Mesenchymal stem cell (in vitro differentiated cells and primary cell): ENCODE results near the gene NT5DC1.

Experiments
- DNase-seq: peaks from one replicate; pipeline ENCODE4 v3.0.0-alpha.2; 2013
- H2AFZ ChIP-seq: one replicate; pipeline ENCODE4 v1.6.1; 2013; ENCODE audit warnings: low read depth, mild to moderate bottlenecking, control low read depth, inconsistent platforms, low read length, moderate library complexity
- H2AK5ac ChIP-seq: 2 replicates; pipeline ENCODE4 v1.6.1; 2013; ENCODE audit warnings: low read length, moderate library complexity, mild to moderate bottlenecking, inconsistent platforms; ENCODE audit not compliant: severe bottlenecking
- H2BK120ac ChIP-seq: one replicate; pipeline ENCODE4 v1.6.1; 2013; ENCODE audit warnings: low read depth, mild to moderate bottlenecking, inconsistent platforms, low read length, moderate library complexity
- H2BK12ac ChIP-seq, 2 experiments: one replicate each; pipeline ENCODE4 v1.6.1; 2013; ENCODE audit warnings: inconsistent platforms in 2 of 2, low read length in 2 of 2, mild to moderate bottlenecking in 2 of 2, moderate library complexity in 2 of 2, control low read depth in 1 of 2
- H2BK15ac ChIP-seq: one replicate; pipeline ENCODE4 v1.6.1; 2013; ENCODE audit warnings: mild to moderate bottlenecking, low read depth, inconsistent platforms; ENCODE audit not compliant: poor library complexity, severe bottlenecking
- H2BK5ac ChIP-seq: 2 replicates; pipeline ENCODE4 v1.6.1; 2013; ENCODE audit warnings: low read depth, mild to moderate bottlenecking, low read length, control low read depth, inconsistent platforms; ENCODE audit not compliant: poor library complexity, severe bottlenecking
- H3K14ac ChIP-seq, 2 experiments: one replicate each; pipeline ENCODE4 v1.6.1; 2013; ENCODE audit warnings: inconsistent platforms in 2 of 2, low read length in 2 of 2, control low read depth in 1 of 2, mild to moderate bottlenecking in 1 of 2, moderate library complexity in 1 of 2
- H3K18ac ChIP-seq, 2 experiments: one replicate each; pipeline ENCODE4 v1.6.1; 2013; ENCODE audit warnings: inconsistent platforms in 2 of 2, low read length in 2 of 2, control low read depth in 1 of 2, low read depth in 1 of 2, mild to moderate bottlenecking in 1 of 2
- H3K23ac ChIP-seq, 2 experiments: one replicate each; pipeline ENCODE4 v1.6.1; 2013; ENCODE audit warnings: inconsistent platforms in 2 of 2, low read length in 2 of 2, mild to moderate bottlenecking in 2 of 2, moderate library complexity in 2 of 2, control low read depth in 1 of 2
- H3K27ac ChIP-seq: 2 replicates; pipeline ENCODE4 v1.5.1; 2013; ENCODE audit warnings: mild to moderate bottlenecking, moderate library complexity, low read length, control low read depth, inconsistent platforms; ENCODE audit not compliant: poor library complexity, severe bottlenecking
- H3K27me3 ChIP-seq, 2 experiments: 2 replicates each; pipeline versions ENCODE4 v1.6.1 to v1.7.0; 2013; ENCODE audit warnings: low read length in 2 of 2, mild to moderate bottlenecking in 2 of 2, moderate library complexity in 2 of 2, control low read depth in 1 of 2, inconsistent platforms in 1 of 2; ENCODE audit not compliant: control insufficient read depth in 1 of 2, insufficient read depth in 1 of 2
- H3K36me3 ChIP-seq, 2 experiments: 2 replicates each; pipeline versions ENCODE4 v1.6.1 to v1.7.0; 2013; ENCODE audit warnings: low read length in 2 of 2, control low read depth in 1 of 2, inconsistent platforms in 1 of 2, low read depth in 1 of 2, mild to moderate bottlenecking in 1 of 2; ENCODE audit not compliant: insufficient read depth in 2 of 2, control insufficient read depth in 1 of 2
- H3K4ac ChIP-seq, 2 experiments: one replicate each; pipeline ENCODE4 v1.6.1; 2013; ENCODE audit warnings: inconsistent platforms in 2 of 2, low read length in 2 of 2, mild to moderate bottlenecking in 2 of 2, moderate library complexity in 2 of 2, control low read depth in 1 of 2, low read depth in 1 of 2
- H3K4me1 ChIP-seq: 2 replicates; pipeline ENCODE4 v1.6.1; 2013; ENCODE audit warnings: low read depth, low read length, control low read depth; ENCODE audit not compliant: control insufficient read depth, insufficient read depth
- H3K4me2 ChIP-seq: 2 replicates; pipeline ENCODE4 v1.6.1; 2013; ENCODE audit warnings: low read length, mild to moderate bottlenecking, inconsistent platforms; ENCODE audit not compliant: poor library complexity, severe bottlenecking
- H3K4me3 ChIP-seq, 2 experiments: 2 replicates each; pipeline versions ENCODE4 v1.5.1 to v1.7.0; 2013; ENCODE audit warnings: low read length in 2 of 2, mild to moderate bottlenecking in 2 of 2, control low read depth in 1 of 2, low read depth in 1 of 2; ENCODE audit not compliant: insufficient read depth in 1 of 2
- H3K79me1 ChIP-seq: replicated peaks from 2 replicates; pipeline ENCODE4 v1.6.1; 2013; ENCODE audit warnings: mild to moderate bottlenecking, control low read depth, low read length, inconsistent platforms; ENCODE audit not compliant: poor library complexity, severe bottlenecking
- H3K9ac ChIP-seq: 2 replicates; pipeline ENCODE4 v1.7.0; 2013; ENCODE audit warnings: mild to moderate bottlenecking, low read length, moderate library complexity
- H3K9me3 ChIP-seq: 2 replicates; pipeline ENCODE4 v1.7.0; 2013; ENCODE audit warnings: mild to moderate bottlenecking, low read length; ENCODE audit not compliant: control insufficient read depth
- H4K8ac ChIP-seq: one replicate; pipeline ENCODE4 v1.6.1; 2013; ENCODE audit warnings: inconsistent platforms, mild to moderate bottlenecking, low read length, moderate library complexity
- H4K91ac ChIP-seq: one replicate; pipeline ENCODE4 v1.6.1; 2013; ENCODE audit warnings: mild to moderate bottlenecking, low read length, inconsistent platforms
- WGBS: methylation state at CpG from one replicate; pipeline ENCODE4 v1.1.7; 2013; ENCODE audit warnings: mixed read lengths; 5-methylcytosine and 5-hydroxymethylcytosine counted together

NT5DC1 gene

DNA sequence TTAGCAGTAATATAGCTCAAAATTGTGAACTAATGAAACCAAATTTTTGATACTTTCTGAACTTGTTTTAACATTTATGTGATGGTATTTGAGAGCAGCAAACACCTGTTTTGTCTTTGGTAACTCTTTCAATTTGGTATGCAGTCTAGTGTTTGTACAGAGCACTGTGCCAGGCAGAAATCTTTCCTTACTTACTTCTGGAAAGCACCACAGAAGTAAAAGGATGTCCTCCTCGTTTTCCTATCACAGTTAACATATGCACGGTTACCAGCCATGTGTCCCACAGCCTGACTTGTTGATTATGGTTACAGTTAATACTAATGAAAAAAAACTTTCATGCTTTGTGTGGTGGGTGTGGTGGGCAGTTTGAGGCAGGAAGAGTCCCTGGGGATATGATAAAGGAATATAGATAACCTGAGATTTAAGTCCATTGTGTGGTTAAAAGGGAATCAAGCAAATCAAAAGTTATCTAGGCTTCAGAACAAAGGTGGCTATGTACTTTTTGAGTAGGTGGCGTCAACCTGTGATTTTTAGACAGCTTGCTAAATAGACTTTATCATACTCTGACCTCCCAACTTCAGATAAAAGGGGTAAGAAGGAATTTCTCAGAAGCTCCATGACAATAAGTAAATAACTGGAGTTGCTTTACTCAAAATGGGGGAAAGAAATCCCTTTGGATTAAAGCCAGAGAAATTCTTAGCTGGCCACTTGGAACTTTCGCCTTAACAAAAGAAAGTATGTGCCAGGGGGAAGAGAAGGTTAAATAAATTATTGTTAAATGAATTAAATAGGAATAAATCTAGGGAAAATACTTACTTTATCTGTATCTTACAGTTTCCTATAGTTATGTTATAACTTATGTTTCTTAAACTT lies 45.4 kb downstream of the NT5DC1 start:
- H2BK12ac ChIP-seq = no peak overlapping the region
- no peak overlapping the region for H2AK5ac ChIP-seq
- H3K4me3 ChIP-seq = no peak overlapping the region
- no peak overlapping the region for H2BK120ac ChIP-seq
- no peak overlapping the region for H3K14ac ChIP-seq
- 85% methylated on average over 2 of the region's 4 CpGs for WGBS
- no peaks in the 10 kb centered on the region for H3K9me3 ChIP-seq
- no peak overlapping the region for H4K91ac ChIP-seq
- H3K36me3 ChIP-seq = no peaks in the 10 kb centered on the region
- no peaks in the 10 kb centered on the region for H3K4me1 ChIP-seq
- H3K18ac ChIP-seq = no peak overlapping the region
- no peak overlapping the region for H2BK15ac ChIP-seq
- DNase-seq = no peak
- H2BK5ac ChIP-seq = no peak overlapping the region
- H3K79me1 ChIP-seq = peaks cover 5% of the 10 kb centered on the region
- H3K9ac ChIP-seq = no peak overlapping the region
- H3K27me3 ChIP-seq = no peaks in the 10 kb centered on the region
- no peak overlapping the region for H3K4me2 ChIP-seq
- no peak overlapping the region for H3K23ac ChIP-seq
- no peak overlapping the region for H3K27ac ChIP-seq
- H3K4ac ChIP-seq = no peak overlapping the region
- H2AFZ ChIP-seq = no peak overlapping the region
- no peak overlapping the region for H4K8ac ChIP-seq

DNA sequence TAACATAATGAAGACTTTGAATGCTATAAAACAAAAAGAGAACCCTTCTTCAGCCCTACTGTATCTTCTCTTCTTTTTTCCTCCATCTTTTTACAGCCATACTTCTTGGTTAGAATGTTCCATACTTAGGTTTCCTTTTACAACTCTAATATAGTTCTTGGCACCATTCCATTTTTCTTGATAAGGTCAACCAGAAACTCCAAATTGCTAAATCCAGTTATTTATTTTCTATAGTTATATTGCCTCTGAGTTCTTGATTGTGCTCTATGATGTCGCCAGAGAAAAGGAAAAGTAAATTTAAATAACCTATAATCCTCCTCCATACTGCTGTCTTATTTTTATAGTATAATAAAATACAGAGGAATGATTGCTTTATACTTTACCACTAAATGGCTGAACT lies 52.0 kb downstream of the NT5DC1 start:
- Histone ChIP-seq H3K79me1 (no peaks in the 10 kb centered on the region), H3K23ac (no peak overlapping the region), H3K9me3 (no peaks in the 10 kb centered on the region), H4K8ac (no peak overlapping the region), H2BK120ac (no peak overlapping the region), H2BK15ac (no peak overlapping the region), H2AK5ac (no peak overlapping the region), H3K9ac (no peak overlapping the region), H3K4me1 (no peaks in the 10 kb centered on the region), H3K18ac (no peak overlapping the region), H3K36me3 (peaks cover 0 to 3% of the 10 kb centered on the region in 2 experiments), H3K27me3 (no peaks in the 10 kb centered on the region), H3K4ac (no peak overlapping the region), H2AFZ (no peak overlapping the region), H3K4me3 (no peak overlapping the region), H3K27ac (no peak overlapping the region), H3K14ac (no peak overlapping the region), H2BK5ac (no peak overlapping the region), H2BK12ac (no peak overlapping the region), H4K91ac (no peak overlapping the region), H3K4me2 (no peak overlapping the region)
- no CpG with 5 or more reads among the region's 1 CpG for WGBS
- no peak for DNase-seq

DNA sequence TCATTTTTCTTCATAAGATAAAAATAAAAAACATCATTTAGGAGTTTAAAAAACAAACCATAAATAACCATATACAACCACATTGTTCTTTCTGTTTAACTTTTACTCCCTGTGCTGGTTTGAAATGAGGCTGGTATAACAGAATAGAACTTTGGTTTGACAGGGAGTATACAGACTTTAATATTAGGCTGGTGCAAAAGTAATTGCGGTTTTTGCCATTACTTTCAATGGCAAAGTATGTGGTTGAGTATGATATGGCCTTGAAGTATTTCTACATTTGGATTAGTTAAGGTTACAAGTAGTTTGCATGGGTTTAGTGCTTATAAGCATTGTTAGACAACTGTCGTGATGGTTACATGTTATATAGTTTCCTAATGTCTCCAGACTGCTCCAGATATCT lies 54.2 kb downstream of the NT5DC1 start:
- no peak overlapping the region for H2BK15ac ChIP-seq
- H2AK5ac ChIP-seq = no peak overlapping the region
- no peak overlapping the region for H3K9ac ChIP-seq
- no peak overlapping the region for H3K27ac ChIP-seq
- no peak overlapping the region for H4K8ac ChIP-seq
- H3K79me1 ChIP-seq = no peaks in the 10 kb centered on the region
- H2BK120ac ChIP-seq = no peak overlapping the region
- DNase-seq = no peak
- H2AFZ ChIP-seq = no peak overlapping the region
- H3K4me2 ChIP-seq = no peak overlapping the region
- no peak overlapping the region for H2BK12ac ChIP-seq
- 100% methylated on average over 1 of the region's 2 CpGs for WGBS
- no peak overlapping the region for H3K18ac ChIP-seq
- H3K9me3 ChIP-seq = no peaks in the 10 kb centered on the region
- H3K14ac ChIP-seq = no peak overlapping the region
- H3K36me3 ChIP-seq = peaks cover 0 to 3% of the 10 kb centered on the region in 2 experiments
- H3K4me3 ChIP-seq = no peak overlapping the region
- no peak overlapping the region for H3K4ac ChIP-seq
- H3K4me1 ChIP-seq = no peaks in the 10 kb centered on the region
- no peaks in the 10 kb centered on the region for H3K27me3 ChIP-seq
- H2BK5ac ChIP-seq = no peak overlapping the region
- H3K23ac ChIP-seq = no peak overlapping the region
- H4K91ac ChIP-seq = no peak overlapping the region

DNA sequence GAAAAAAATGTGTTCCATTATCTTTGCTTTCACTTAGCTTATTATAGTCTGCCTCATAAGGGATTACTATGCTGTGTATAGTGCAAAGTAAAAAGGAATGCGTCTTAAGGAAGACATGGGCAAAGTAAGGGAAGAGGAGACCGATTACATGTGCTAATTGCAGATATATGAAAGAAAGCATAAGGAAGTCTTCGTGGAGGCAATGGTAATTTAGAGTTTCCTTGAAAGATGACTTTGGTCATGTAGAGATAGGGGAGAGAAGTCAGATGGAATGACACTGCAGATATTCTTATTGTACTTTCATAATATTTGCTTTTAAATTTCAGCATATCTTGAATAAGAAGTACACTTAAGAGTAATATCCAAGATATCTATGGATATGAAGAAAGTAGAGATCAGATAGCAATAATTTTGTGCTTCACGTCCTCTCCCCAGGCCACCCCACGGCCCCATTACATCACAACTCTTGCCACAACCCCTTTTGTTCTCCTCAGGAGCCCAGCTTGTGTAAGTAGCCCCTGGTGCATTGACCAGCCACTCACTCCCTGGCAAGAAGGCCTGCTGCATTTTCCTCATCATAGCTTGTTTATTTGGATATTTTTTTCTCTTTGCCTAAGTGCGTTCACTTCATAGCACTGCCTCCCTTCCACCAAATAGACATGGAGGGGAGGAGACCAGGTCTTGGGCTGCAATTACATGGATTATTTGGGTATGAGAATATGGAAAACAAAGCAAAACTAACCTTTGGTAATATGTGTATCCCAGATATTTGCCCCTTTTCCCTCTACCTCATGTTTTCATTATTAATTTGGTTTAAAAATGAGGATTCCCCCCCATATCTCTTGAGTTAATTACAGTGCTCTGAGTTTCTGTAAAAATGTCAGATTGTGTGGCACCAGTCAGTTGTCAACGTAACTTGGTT lies 56.0 kb downstream of the NT5DC1 start:
- WGBS = 94% methylated on average over 6 of the region's 7 CpGs
- H3K9me3 ChIP-seq = no peaks in the 10 kb centered on the region
- no peaks in the 10 kb centered on the region for H3K79me1 ChIP-seq

More for the DNA sequence above, 56.0 kb downstream of the NT5DC1 start:
- Histone ChIP-seq H2BK12ac (no peak overlapping the region), H2BK15ac (no peak overlapping the region), H4K91ac (no peak overlapping the region), H3K9ac (no peak overlapping the region), H3K4ac (no peak overlapping the region), H3K14ac (no peak overlapping the region), H3K36me3 (peaks cover 0 to 3% of the 10 kb centered on the region in 2 experiments), H3K27ac (no peak overlapping the region), H2BK5ac (no peak overlapping the region), H3K4me3 (no peak overlapping the region), H2BK120ac (no peak overlapping the region), H4K8ac (no peak overlapping the region), H3K4me2 (no peak overlapping the region), H2AFZ (no peak overlapping the region), H3K27me3 (no peaks in the 10 kb centered on the region), H2AK5ac (no peak overlapping the region), H3K18ac (no peak overlapping the region), H3K4me1 (no peaks in the 10 kb centered on the region), H3K23ac (no peak overlapping the region)
- no peak for DNase-seq
